Cardiac muscle cell (in vitro differentiated cells and primary cell): ENCODE measurements around the gene KLRB1. TPM values are rescaled to one million over a fixed set of nuclear protein-coding genes. Genes with fewer than 3 reads are reported as not detected.
"Not testable (repeated sequence)": the region's sequence is repeated elsewhere in the genome, so short reads cannot be mapped to it uniquely, and the experiment has no call there.

Experiments used
- DNase-seq, 2 donors: peaks; one replicate each; pipeline versions ENCODE4 v3.0.0 to v3.0.0-alpha.2; 2010 to 2017; ENCODE audit warnings: low read depth in 1 of 2, low spot score in 1 of 2
- H3K27ac ChIP-seq: fragments of 200-600 bp; sonication (generic); 2 replicates; pipeline ENCODE4 v1.5.1; 2016
- H3K27me3 ChIP-seq: fragments of 200-600 bp; sonication (generic); 2 replicates; pipeline ENCODE4 v1.6.0; 2016; ENCODE audit warnings: control low read depth
- H3K36me3 ChIP-seq: fragments of 200-600 bp; sonication (generic); 2 replicates; pipeline ENCODE4 v1.5.1; 2016; ENCODE audit warnings: control low read depth
- H3K4me1 ChIP-seq: fragments of 200-600 bp; sonication (generic); 2 replicates; pipeline ENCODE4 v1.8.1; 2017; ENCODE audit warnings: low read depth, mild to moderate bottlenecking, mixed run types
- H3K4me3 ChIP-seq: fragments of 200-600 bp; sonication (generic); 2 replicates; pipeline ENCODE4 v1.5.1; 2016; ENCODE audit warnings: mild to moderate bottlenecking
- H3K9me3 ChIP-seq: fragments of 200-600 bp; sonication (generic); 2 replicates; pipeline ENCODE4 v1.5.1; 2017; ENCODE audit warnings: low read depth, mild to moderate bottlenecking, control low read depth
- polyA plus RNA-seq: library from polyadenylated mRNA; unstranded; fragments of >200 nt; fragmentation: Nextera tagmentation; extraction: Ambion mirVana; gene quantifications from 2 replicates; pipeline ENCODE4 v1.2.1, GENCODE V29; 2016
- total RNA-seq: library from RNA; depleted of rRNA; stranded (reverse); fragments of >200 nt; gene quantifications from 2 replicates; pipeline ENCODE4 v1.2.3, GENCODE V29; 2016
- TF ChIP-seq, protein P1 (sequence below): IDR thresholded peaks from 2 replicates; pipeline ENCODE4 v1.5.1; 2012; ENCODE audit warnings: low read depth, mild to moderate bottlenecking, low read length

KLRB1 gene
- total and polyA plus RNA-seq, 2 experiments from 2014 or later = not detected

- Histone ChIP-seq H3K9me3 (no peaks in the 10 kb centered on the region), H3K4me1 (no peaks in the 10 kb centered on the region), H3K4me3 (no peak overlapping the region), H3K36me3 (no peaks in the 10 kb centered on the region), H3K27me3 (no peaks in the 10 kb centered on the region), H3K27ac (no peak overlapping the region)
- DNase-seq = no peak
- TF ChIP-seq, protein P1, sequence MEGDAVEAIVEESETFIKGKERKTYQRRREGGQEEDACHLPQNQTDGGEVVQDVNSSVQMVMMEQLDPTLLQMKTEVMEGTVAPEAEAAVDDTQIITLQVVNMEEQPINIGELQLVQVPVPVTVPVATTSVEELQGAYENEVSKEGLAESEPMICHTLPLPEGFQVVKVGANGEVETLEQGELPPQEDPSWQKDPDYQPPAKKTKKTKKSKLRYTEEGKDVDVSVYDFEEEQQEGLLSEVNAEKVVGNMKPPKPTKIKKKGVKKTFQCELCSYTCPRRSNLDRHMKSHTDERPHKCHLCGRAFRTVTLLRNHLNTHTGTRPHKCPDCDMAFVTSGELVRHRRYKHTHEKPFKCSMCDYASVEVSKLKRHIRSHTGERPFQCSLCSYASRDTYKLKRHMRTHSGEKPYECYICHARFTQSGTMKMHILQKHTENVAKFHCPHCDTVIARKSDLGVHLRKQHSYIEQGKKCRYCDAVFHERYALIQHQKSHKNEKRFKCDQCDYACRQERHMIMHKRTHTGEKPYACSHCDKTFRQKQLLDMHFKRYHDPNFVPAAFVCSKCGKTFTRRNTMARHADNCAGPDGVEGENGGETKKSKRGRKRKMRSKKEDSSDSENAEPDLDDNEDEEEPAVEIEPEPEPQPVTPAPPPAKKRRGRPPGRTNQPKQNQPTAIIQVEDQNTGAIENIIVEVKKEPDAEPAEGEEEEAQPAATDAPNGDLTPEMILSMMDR = no peak
Observed at GRCh38 chr12:9604287-9604686, 3.4 kb downstream of the KLRB1 start.

DNA sequence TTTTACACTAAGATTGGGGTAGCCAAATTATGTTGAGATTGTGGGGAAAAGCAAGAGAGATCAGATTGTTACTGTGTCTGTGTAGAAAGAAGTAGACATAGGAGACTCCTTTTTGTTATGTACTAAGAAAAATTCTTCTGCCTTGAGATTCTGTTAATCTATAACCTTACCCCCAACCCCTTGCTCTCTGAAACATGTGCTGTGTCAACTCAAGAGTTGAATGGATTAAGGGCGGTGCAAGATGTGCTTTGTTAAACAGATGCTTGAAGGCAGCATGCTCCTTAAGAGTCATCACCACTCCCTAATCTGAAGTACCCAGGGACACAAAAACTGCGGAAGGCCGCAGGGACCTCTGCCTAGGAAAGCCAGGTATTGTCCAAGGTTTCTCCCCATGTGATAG is 7.3 kb downstream of the KLRB1 start:
- not testable (repeated sequence) for H3K36me3 ChIP-seq, H3K27ac ChIP-seq, DNase-seq, H3K9me3 ChIP-seq, H3K4me3 ChIP-seq, H3K4me1 ChIP-seq, H3K27me3 ChIP-seq

- Histone ChIP-seq H3K9me3 (no peaks in the 10 kb centered on the region), H3K27ac (no peak overlapping the region), H3K36me3 (no peaks in the 10 kb centered on the region), H3K4me3 (no peak overlapping the region), H3K4me1 (no peaks in the 10 kb centered on the region), H3K27me3 (no peaks in the 10 kb centered on the region)
- TF ChIP-seq, protein P1 = no peak
- DNase-seq = no peak
Observed at GRCh38 chr12:9598363-9598762, 9.4 kb downstream of the KLRB1 start.

GRCh38 chr12:9597365-9597764 is 10.4 kb downstream of the KLRB1 start:
- no peak overlapping the region for H3K27ac ChIP-seq
- H3K36me3 ChIP-seq = no peaks in the 10 kb centered on the region
- TF ChIP-seq, protein P1 = no peak
- H3K4me1 ChIP-seq = no peaks in the 10 kb centered on the region
- H3K27me3 ChIP-seq = no peaks in the 10 kb centered on the region
- no peak for DNase-seq
- no peaks in the 10 kb centered on the region for H3K9me3 ChIP-seq
- no peak overlapping the region for H3K4me3 ChIP-seq

GRCh38 chr12:9590441-9590840 is 17.3 kb downstream of the KLRB1 start:
- no peak overlapping the region for H3K4me3 ChIP-seq
- H3K27me3 ChIP-seq = no peaks in the 10 kb centered on the region
- H3K9me3 ChIP-seq = no peaks in the 10 kb centered on the region
- no peak overlapping the region for H3K27ac ChIP-seq
- no peak for DNase-seq
- no peaks in the 10 kb centered on the region for H3K36me3 ChIP-seq
- TF ChIP-seq, protein P1 = no peak
- no peaks in the 10 kb centered on the region for H3K4me1 ChIP-seq

- Histone ChIP-seq H3K9me3 (no peaks in the 10 kb centered on the region), H3K36me3 (no peaks in the 10 kb centered on the region), H3K4me3 (no peak overlapping the region), H3K27ac (no peak overlapping the region), H3K27me3 (no peaks in the 10 kb centered on the region), H3K4me1 (no peaks in the 10 kb centered on the region)
- TF ChIP-seq, protein P1 = no peak
- DNase-seq = no peak
Observed at GRCh38 chr12:9588749-9589148, 19.0 kb downstream of the KLRB1 start.
